GM21528 (cell line): ENCODE measurements around the gene PPP1R1B.

Source experiments
- ATAC-seq: cut with Tn5 transposase; IDR thresholded peaks from one replicate; pipeline ENCODE4 v1.9.1; 2021; ENCODE audit warnings: mild to moderate bottlenecking, moderate library complexity; ENCODE audit not compliant: unreplicated experiment, low FRiP score

PPP1R1B gene

DNA sequence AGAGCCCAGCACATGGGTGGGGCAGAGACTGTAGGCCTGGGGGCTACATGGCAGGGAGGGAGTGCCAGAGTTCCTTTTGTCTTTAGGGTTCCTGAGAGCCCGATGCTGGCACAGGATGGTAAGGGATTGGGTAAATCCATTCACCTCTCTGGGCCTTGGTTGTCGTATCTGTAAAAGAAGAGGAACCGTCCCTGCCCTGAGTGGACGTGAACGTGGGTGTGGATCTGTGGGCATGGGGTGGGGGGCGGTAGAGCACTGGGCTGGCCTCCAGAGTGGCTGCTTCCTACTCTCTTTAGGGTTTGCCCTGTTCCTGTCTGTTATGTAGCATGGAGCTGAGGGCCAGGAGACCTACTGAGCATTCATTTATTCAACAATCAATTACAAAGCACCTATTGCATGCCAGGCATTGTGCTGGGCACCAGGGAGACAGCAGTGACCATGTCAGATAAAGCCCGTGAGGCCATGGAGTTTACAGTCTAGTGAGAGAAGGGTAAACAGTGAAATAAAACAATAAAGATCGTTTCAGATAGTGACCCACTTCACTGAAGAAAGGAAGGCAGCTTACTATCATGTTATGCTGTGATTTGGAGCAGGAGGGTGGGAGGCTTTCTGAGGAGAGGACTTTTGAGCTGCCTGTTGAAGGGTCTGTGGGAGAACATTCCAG, 25.3 kb downstream of the PPP1R1B start:
- ATAC-seq, result no peak

GRCh38 chr17:39652587-39653315, 26.0 kb downstream of the PPP1R1B start:
- ATAC-seq, result no peak

GRCh38 chr17:39653316-39653661, 26.5 kb downstream of the PPP1R1B start:
- no peak for ATAC-seq

GRCh38 chr17:39653662-39654331, 27.0 kb downstream of the PPP1R1B start:
- no peak for ATAC-seq

GRCh38 chr17:39655105-39655504, 28.4 kb downstream of the PPP1R1B start:
- no peak for ATAC-seq

DNA sequence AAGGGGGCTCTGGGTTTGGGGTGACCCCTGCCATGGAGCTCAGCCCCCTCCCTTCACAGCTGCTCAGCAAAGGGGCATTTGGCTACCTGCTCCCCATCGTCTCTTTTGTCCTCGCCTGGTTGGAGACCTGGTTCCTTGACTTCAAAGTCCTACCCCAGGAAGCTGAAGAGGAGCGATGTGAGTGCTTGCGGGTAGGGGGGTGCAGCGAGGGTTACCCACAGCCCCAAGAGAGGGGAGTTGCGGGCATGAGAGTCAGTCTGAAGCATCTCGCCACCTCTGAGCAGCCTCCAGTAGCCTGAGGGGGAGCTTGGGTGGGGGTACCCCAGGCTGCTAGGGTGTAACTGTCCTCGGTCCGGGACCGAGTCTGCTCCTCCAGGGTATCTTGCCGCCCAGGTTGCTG, 31.6 kb downstream of the PPP1R1B start:
- ATAC-seq, result no peak

- ATAC-seq, result no peak
These were observed 32.0 kb downstream of the PPP1R1B start for GRCh38 chr17:39658760-39659159.

- no peak for ATAC-seq
These were observed 32.7 kb downstream of the PPP1R1B start for GRCh38 chr17:39659279-39660010.

DNA sequence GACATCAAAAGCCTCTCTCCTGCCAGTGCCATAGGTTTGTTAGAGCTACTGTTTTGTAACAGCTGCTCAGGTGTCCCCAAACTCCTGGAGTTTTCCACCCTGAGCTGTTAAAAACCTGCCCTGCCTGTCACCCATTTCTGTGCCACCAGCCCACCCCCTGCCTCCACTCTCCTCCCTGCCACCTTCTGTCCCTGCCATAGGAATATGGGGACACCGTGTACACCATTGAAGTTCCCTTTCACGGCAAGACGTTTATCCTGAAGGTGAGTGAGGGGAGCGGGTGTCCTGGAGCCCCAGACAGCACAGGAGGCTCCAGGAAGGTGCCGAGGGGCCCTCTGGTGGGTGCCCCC, 33.2 kb downstream of the PPP1R1B start:
- no peak for ATAC-seq

DNA sequence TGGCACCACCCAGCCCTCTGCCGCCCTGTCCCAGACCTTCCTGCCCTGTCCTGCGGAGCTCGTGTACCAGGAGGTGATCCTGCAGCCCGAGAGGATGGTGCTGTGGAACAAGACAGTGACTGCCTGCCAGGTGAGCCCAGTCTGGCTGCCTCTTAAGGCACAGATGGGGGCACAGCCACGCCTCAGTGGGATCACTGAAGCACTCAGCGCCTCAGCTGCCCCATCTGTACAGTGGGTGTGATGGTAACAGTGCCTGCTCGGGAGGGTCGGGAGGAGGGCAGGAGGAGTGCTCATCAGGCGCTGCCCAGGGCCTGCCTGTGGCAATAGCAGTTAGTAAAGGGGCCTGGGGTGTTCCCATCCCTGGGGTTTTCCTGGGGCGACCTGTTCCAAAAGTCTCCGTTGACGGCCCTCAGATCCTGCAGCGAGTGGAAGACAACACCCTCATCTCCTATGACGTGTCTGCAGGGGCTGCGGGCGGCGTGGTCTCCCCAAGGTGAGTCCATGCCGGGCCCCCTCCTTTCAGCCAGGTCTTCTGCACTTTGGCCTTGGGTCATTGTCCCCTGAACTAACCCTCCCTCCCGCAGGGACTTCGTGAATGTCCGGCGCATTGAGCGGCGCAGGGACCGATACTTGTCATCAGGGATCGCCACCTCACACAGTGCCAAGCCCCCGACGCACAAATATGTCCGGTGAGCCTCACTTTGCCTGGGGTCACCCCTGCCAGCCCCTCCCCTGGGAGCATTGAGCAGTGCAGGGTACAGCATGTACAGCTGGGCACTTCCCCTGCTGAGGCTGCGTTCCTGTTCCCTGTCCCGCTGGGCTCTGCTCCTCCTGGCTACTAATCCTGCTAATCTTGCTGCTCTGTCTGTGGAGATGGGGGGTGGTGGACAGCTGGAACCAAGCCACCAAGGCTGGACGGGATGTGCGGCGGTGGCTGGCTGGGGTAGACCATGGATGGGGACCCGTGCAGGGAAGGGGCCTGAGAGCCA, 33.9 kb downstream of the PPP1R1B start:
- no peak for ATAC-seq

GRCh38 chr17:39661744-39662541, 35.2 kb downstream of the PPP1R1B start:
- ATAC-seq, result no peak

GRCh38 chr17:39662551-39663339, 36.0 kb downstream of the PPP1R1B start:
- no peak for ATAC-seq

GRCh38 chr17:39663340-39663687, 36.6 kb downstream of the PPP1R1B start:
- ATAC-seq, result no peak

DNA sequence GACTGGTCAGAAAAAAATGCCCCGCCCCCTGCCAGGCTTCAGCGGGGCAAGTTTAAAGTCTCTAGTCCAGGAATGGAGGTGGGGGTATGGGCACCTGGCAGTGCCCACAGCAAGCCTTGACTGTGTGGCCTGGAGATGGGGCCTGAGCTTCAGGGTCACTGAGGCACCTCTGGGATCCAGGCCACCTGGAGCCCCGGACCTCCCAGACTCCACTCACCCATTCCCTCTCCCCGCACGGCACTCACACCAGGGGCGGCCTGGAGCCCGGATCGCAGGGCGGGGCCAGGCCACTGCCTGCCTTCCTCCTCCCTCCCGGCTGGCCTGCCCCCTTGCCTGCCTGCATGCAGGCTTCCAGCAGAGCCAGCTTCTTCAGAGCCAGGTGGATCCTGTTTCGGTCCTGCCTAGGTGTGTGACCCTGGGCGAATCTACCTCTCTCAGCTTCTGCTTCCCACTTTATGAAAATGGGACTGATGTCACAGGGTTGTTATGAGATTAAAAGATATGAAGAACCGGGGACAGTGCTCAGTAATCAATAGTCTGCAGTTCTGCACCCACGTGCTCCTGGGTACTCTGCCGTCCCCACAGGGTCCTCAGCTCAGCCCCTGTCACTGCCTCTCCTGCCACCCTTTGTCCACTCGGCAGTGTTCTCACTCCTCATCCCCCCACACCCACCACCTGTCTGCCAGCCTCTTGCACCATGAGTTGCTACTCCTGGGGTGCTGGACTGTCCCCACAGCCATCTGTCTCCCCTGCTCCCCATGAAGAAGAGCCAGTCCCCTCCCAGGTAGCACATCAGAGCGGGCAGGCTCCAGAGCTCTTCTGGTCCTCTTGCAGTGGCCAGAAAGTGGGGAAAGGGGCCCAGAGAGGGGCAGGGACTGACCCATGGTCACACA, 37.2 kb downstream of the PPP1R1B start:
- ATAC-seq, result no peak

DNA sequence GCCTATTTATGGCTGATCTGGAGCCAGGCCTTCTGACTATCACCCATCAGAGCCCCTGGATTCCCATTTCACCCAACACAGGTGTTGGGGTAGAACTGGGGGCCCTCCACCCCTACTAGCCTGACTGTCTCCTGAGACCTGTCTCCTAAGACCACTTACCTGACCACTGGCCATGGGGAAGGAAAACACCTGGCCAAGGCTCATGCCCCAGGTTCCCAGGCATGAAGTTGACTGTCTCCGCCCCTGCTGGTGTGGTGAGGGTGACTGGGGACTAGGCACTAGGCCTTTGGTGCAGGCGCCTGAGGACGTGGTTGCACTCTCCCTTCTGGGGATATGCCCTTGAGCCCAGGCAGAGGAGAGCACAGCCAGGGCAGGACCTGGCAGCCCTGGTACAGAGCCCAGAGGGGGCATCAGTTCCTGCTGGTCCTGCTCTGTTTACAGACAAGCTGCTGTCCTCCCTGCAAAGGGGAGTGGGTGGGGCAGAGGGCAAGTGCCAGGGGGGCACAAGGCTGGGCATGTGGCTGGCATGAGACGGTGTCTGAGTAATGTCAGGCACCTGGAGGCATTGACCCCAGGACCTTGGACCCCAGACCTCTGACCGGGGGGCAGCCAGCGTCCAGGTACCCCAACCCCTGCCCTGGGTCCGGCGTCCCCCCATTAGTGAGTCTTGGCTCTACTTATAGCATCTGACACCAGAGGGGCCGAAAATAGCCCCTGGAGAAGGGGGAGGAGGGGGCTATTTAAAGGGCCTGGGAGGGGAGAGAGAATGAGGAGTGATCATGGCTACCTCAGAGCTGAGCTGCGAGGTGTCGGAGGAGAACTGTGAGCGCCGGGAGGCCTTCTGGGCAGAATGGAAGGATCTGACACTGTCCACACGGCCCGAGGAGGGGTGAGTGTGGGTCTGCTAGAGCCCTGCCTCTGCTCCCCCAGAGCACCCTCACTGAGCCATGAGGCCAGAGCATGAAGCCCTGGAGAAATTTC, 38.1 kb downstream of the PPP1R1B start, which contains the start of gene TCAP:
TSS of gene TCAP (plus strand) at position 769 of the 981 bp plus-strand sequence. CDS start at position 780, 11 bp downstream.
- no peak for ATAC-seq

- ATAC-seq, result no peak
These were observed 39.0 kb downstream of the PPP1R1B start for GRCh38 chr17:39665642-39666224.
